Measurements from ENCODE around the gene GREM1. TPM values are rescaled to one million over a fixed set of nuclear protein-coding genes. Genes with fewer than 3 reads are reported as not detected.

The GREM1 gene
- total RNA-seq, 1 experiment from 2014 or later = 2.2 TPM

DNA sequence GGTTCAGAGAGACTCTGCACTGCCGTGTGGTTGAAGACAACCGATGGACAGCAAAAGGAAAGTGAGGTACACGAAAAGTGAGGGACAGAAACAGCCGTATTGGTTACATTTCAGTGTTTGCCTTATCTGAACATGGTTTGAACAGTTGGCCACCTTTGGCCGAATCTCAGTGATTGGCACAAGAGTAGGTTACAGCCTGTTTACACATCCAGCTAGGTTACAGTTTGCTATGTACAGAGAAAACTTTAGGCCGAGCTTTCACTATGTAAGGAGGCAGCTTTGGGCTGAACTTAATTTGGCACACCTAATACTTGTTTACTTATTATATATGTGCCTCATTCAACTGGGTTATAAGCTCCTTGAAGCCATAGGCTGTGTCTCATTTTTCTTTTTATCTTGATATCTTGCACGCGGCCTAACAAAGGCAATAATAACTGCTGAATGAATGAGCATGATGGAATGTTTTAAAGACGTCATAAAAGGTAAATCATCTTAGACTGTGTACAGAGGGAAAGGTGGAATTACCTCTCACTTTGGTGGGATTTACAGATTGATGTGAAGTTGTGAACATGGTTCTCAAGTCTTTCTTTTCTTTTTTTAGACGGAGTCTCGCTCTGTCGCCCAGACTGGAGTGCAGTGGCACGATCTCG is 17.2 kb upstream of the GREM1 start:
- Histone ChIP-seq H3K4me1 (ENCODE audit: insufficient read depth, low read length, poor library complexity, severe bottlenecking) (no peaks in the 10 kb centered on the region), H3K4me3 (ENCODE audit: low read depth, low read length, poor library complexity, severe bottlenecking) (no peak overlapping the region), H3K9me3 (ENCODE audit: low read depth, low read length, poor library complexity, severe bottlenecking) (no peaks in the 10 kb centered on the region), H3K27ac (ENCODE audit: low read depth, low read length, poor library complexity, severe bottlenecking) (no peak overlapping the region), H3K36me3 (ENCODE audit: insufficient read depth, low read length, poor library complexity, severe bottlenecking) (no peaks in the 10 kb centered on the region), H3K27me3 (replicated peaks; ENCODE audit: insufficient read depth, low read depth, low read length, poor library complexity) (peaks cover 15% of the 10 kb centered on the region)
- ChIA-PET CTCF (no interaction called here), POLR2A (ENCODE audit: low non-redundant PET) (no interaction called here)
- intact Hi-C loops (cut with micrococcal nuclease; ENCODE audit: unreplicated experiment) = no loop called here
- no TSS peak for BruUV-seq (replicated peaks)
- no peak for TF ChIP-seq EZH2 (IDR thresholded peaks at IDR 0.05; ENCODE audit: borderline replicate concordance, low read depth, low read length, poor library complexity, severe bottlenecking)
- no peak for DNase-seq (ENCODE audit: low spot score)

DNA sequence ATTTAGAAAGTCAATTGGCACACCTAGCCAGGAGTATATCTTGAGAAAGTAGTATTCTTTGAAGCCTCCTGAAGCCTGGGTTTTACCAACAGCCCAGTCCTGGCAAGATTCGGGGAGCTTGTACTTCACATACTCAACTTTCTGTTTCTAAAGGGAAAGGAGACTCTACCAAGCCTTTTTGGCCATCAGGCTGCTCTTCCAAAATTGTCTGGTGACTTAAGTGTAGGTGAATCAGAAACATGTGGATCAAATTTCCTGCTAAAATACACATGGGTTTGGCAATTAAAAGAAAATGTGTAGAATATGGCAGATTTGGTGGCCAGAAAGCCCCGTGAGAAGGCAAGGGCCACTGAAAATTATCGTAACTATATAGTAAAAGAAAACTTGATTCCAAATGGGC is 15.9 kb upstream of the GREM1 start:
- POLR2A ChIA-PET (ENCODE audit: low non-redundant PET) = no interaction called here
- no peak overlapping the region for H3K27ac ChIP-seq (ENCODE audit: low read depth, low read length, poor library complexity, severe bottlenecking)
- no peak for DNase-seq (ENCODE audit: low spot score)
- no peak for TF ChIP-seq EZH2 (IDR thresholded peaks at IDR 0.05; ENCODE audit: borderline replicate concordance, low read depth, low read length, poor library complexity, severe bottlenecking)
- TF ChIP-seq, protein P1, sequence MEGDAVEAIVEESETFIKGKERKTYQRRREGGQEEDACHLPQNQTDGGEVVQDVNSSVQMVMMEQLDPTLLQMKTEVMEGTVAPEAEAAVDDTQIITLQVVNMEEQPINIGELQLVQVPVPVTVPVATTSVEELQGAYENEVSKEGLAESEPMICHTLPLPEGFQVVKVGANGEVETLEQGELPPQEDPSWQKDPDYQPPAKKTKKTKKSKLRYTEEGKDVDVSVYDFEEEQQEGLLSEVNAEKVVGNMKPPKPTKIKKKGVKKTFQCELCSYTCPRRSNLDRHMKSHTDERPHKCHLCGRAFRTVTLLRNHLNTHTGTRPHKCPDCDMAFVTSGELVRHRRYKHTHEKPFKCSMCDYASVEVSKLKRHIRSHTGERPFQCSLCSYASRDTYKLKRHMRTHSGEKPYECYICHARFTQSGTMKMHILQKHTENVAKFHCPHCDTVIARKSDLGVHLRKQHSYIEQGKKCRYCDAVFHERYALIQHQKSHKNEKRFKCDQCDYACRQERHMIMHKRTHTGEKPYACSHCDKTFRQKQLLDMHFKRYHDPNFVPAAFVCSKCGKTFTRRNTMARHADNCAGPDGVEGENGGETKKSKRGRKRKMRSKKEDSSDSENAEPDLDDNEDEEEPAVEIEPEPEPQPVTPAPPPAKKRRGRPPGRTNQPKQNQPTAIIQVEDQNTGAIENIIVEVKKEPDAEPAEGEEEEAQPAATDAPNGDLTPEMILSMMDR (conservative IDR thresholded peaks at IDR 0.05; ENCODE audit: low read depth, low read length) = no peak
- H3K4me1 ChIP-seq (ENCODE audit: insufficient read depth, low read length, poor library complexity, severe bottlenecking) = no peaks in the 10 kb centered on the region
- H3K36me3 ChIP-seq (ENCODE audit: insufficient read depth, low read length, poor library complexity, severe bottlenecking) = no peaks in the 10 kb centered on the region
- peaks cover 16% of the 10 kb centered on the region for H3K27me3 ChIP-seq (replicated peaks; ENCODE audit: insufficient read depth, low read depth, low read length, poor library complexity)
- no peaks in the 10 kb centered on the region for H3K9me3 ChIP-seq (ENCODE audit: low read depth, low read length, poor library complexity, severe bottlenecking)
- CTCF ChIA-PET = no interaction called here
- BruUV-seq (replicated peaks) = no TSS peak
- H3K4me3 ChIP-seq (ENCODE audit: low read depth, low read length, poor library complexity, severe bottlenecking) = no peak overlapping the region
- intact Hi-C loops (cut with micrococcal nuclease; ENCODE audit: unreplicated experiment) = loop anchor here (1.0 kb wide), 1 partner anchor 12 kb away; no protein-coding TSS in a partner anchor

DNA sequence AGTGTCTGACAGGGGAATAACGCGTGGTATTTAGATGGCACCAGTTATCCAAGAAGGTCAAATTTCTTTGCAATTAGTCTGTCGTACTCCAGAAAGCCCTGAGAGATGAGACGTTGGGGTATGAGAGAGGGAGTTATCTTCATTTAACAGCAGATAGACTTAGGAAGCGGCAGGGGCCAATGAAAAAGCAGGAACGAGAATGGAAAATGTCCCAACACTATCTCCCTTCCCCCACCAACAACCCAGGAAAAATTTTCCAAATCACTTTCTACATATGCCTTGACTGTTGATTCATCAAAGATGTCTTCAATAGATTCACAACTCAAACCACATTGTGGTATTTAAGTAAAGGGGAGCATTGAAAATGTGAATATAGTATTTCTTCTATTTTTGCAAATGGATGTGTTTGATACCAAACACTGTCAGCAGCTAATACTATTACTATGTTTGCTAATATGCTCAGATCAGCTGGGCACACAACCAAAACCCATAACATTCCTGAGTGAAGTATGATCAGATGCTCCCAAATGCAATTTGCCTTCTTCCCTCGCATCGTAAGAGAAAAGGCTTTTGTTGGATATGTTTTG is 13.3 kb upstream of the GREM1 start:
- Histone ChIP-seq H3K27me3 (replicated peaks; ENCODE audit: insufficient read depth, low read depth, low read length, poor library complexity) (peaks cover 16% of the 10 kb centered on the region), H3K27ac (ENCODE audit: low read depth, low read length, poor library complexity, severe bottlenecking) (no peak overlapping the region)
- POLR2A ChIA-PET (ENCODE audit: low non-redundant PET) = no interaction called here

More for the DNA sequence above, 13.3 kb upstream of the GREM1 start:
- CTCF ChIA-PET = no interaction called here
- intact Hi-C loops (cut with micrococcal nuclease; ENCODE audit: unreplicated experiment) = no loop called here
- TF ChIP-seq, protein P1 (conservative IDR thresholded peaks at IDR 0.05; ENCODE audit: low read depth, low read length) = no peak
- no peak for TF ChIP-seq EZH2 (IDR thresholded peaks at IDR 0.05; ENCODE audit: borderline replicate concordance, low read depth, low read length, poor library complexity, severe bottlenecking)
- Histone ChIP-seq H3K36me3 (ENCODE audit: insufficient read depth, low read length, poor library complexity, severe bottlenecking) (no peaks in the 10 kb centered on the region), H3K9me3 (ENCODE audit: low read depth, low read length, poor library complexity, severe bottlenecking) (no peaks in the 10 kb centered on the region), H3K4me3 (ENCODE audit: low read depth, low read length, poor library complexity, severe bottlenecking) (no peak overlapping the region), H3K4me1 (ENCODE audit: insufficient read depth, low read length, poor library complexity, severe bottlenecking) (no peaks in the 10 kb centered on the region)
- DNase-seq (ENCODE audit: low spot score) = no peak
- BruUV-seq (replicated peaks) = no TSS peak
